ENCODE data around the gene SORCS2. TPM values are rescaled to one million over a fixed set of nuclear protein-coding genes. Genes with fewer than 3 reads are reported as not detected.

The SORCS2 gene
- total and polyA plus RNA-seq, 2 of the 13 experiments (the other 11 are each of a cell fraction or from before 2014, with no cell fraction given): 0.82 to 1.0 TPM

DNA sequence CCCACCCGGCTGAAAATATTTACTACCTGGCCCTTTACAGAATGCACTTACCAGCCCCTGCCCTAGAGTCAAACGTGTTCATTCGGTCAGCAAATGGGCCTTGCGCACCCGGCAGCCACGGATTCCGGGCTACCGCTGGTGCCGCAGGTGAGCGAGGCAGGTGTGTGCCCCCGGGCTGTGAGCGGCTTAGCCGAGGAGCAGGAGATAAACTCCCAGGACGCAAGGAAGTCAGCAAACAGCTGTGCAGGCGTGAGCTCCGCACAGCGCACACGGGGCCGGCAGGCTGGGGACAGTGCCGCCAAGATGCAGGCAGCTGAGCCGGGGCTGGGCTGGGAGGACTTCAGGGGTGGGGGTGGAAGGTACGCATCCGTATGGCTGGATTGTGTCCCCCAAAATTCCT, 453.6 kb downstream of the SORCS2 start (continued):
- TF ChIP-seq, protein P1, sequence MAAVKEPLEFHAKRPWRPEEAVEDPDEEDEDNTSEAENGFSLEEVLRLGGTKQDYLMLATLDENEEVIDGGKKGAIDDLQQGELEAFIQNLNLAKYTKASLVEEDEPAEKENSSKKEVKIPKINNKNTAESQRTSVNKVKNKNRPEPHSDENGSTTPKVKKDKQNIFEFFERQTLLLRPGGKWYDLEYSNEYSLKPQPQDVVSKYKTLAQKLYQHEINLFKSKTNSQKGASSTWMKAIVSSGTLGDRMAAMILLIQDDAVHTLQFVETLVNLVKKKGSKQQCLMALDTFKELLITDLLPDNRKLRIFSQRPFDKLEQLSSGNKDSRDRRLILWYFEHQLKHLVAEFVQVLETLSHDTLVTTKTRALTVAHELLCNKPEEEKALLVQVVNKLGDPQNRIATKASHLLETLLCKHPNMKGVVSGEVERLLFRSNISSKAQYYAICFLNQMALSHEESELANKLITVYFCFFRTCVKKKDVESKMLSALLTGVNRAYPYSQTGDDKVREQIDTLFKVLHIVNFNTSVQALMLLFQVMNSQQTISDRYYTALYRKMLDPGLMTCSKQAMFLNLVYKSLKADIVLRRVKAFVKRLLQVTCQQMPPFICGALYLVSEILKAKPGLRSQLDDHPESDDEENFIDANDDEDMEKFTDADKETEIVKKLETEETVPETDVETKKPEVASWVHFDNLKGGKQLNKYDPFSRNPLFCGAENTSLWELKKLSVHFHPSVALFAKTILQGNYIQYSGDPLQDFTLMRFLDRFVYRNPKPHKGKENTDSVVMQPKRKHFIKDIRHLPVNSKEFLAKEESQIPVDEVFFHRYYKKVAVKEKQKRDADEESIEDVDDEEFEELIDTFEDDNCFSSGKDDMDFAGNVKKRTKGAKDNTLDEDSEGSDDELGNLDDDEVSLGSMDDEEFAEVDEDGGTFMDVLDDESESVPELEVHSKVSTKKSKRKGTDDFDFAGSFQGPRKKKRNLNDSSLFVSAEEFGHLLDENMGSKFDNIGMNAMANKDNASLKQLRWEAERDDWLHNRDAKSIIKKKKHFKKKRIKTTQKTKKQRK (IDR thresholded peaks at IDR 0.05; ENCODE audit: low read length): no peak

DNA sequence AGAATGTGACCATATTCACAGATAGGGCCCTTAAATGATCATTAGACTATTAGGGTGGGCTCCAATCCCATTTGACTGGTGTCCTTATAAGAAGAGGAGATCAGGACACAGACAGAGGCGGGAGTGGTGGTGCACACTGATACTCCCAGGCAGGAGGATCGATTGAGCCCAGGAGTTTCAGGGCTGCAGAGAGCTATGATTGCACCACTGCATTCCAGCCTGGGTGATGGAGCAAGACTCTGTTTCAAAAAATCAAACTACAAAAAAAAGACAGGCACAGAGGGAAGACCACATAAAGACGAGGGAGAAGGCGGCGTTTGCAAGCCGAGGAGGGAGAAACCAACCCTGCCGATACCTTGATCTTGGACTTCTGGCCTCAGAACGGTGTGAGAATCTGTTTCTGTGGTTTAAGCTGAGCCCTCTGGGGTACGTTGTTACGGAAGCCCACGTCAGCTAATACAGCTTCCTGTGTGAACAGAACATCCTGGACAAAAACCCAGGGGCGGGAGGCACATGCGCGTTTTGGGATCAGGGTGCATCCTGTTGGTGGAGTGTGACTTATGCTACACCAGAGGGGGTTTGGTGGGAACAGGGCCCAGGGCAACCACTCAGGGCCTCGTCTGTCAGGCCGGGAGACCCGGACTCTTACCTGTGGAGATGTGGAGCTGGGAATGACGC, 454.2 kb downstream of the SORCS2 start:
- no peaks in the 10 kb centered on the region for H3K36me3 ChIP-seq (replicated peaks in 1 of 2; ENCODE audit: control insufficient read depth in 1 of 2, insufficient read depth in 2 of 2, low read length in 2 of 2)
- peak; percentile 32 for FAIRE-seq
- H3K4me1 ChIP-seq (ENCODE audit: insufficient read depth, low read length): peaks cover 44% of the 10 kb centered on the region
- H3K27me3 ChIP-seq (ENCODE audit: control insufficient read depth in 1 of 2, insufficient read depth in 2 of 2, low read length in 2 of 2): no peaks in the 10 kb centered on the region
- ChIA-PET POLR2A (interaction anchor here (2.1 to 3.7 kb wide), 2 partner anchors 16 to 27 kb away, joined by 9 to 18 read pairs; no protein-coding TSS in a partner anchor), CTCF (ENCODE audit: low intra/inter-chr PET ratio, low total read pairs) (no interaction called here)
- WGBS (ENCODE audit: low lambda C conversion rate): 67% methylated on average over 14 of the region's 18 CpGs
- ATAC-seq: peak; percentile 84
- no TSS peak for BruUV-seq (replicated peaks)
- no peak overlapping the region for H3K9ac ChIP-seq (ENCODE audit: insufficient read depth, low read depth, low read length)
- H2AFZ ChIP-seq (ENCODE audit: low read length): no peak overlapping the region
- peak overlapping the region; percentile 8; the same call in 1 of the 2 replicates for H3K4me2 ChIP-seq (ENCODE audit: low read depth, low read length)
- in situ Hi-C loops (cut with HindIII; ENCODE audit: extremely low pct_ligation_motif_present, low pct_unique_long_range_greater_than_20kb) (no loop called here), intact Hi-C loops (cut with micrococcal nuclease; ENCODE audit: unreplicated experiment) (no loop called here)
- H3K27ac ChIP-seq (ENCODE audit: extremely low read length, insufficient read depth, low read length): no peak overlapping the region
- no peaks in the 10 kb centered on the region for H3K79me2 ChIP-seq (ENCODE audit: insufficient read depth, low read length)
- H3K9me3 ChIP-seq (ENCODE audit: low read length): no peaks in the 10 kb centered on the region
- H3K4me3 ChIP-seq (replicated peaks in 1 of 3; ENCODE audit: insufficient read depth in 1 of 3, low read depth in 2 of 3, low read length in 3 of 3): no peak overlapping the region
- no peaks in the 10 kb centered on the region for H4K20me1 ChIP-seq (ENCODE audit: insufficient read depth, low read length)
- DNase-seq (ENCODE audit: low spot score): peak; percentile 42
- TF ChIP-seq, protein P2, sequence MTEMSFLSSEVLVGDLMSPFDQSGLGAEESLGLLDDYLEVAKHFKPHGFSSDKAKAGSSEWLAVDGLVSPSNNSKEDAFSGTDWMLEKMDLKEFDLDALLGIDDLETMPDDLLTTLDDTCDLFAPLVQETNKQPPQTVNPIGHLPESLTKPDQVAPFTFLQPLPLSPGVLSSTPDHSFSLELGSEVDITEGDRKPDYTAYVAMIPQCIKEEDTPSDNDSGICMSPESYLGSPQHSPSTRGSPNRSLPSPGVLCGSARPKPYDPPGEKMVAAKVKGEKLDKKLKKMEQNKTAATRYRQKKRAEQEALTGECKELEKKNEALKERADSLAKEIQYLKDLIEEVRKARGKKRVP (CRISPR knock-in tag; IDR thresholded peaks at IDR 0.05): no peak
- TF ChIP-seq EP300 (IDR thresholded peaks at IDR 0.05; ENCODE audit: low read depth in 2 of 2, low read length in 2 of 2) (peak in 1 of 2 experiments; percentile 25; a peak in 1 of 4 replicates), EP300 (CRISPR knock-in tag; IDR thresholded peaks at IDR 0.05; ENCODE audit: borderline replicate concordance) (no peak), MIXL1 (CRISPR knock-in tag; IDR thresholded peaks at IDR 0.05) (no peak), PAWR (CRISPR knock-in tag; IDR thresholded peaks at IDR 0.05; ENCODE audit: borderline replicate concordance) (no peak), GATAD2A (CRISPR knock-in tag; IDR thresholded peaks at IDR 0.05) (peak; percentile 55), SALL1 (CRISPR knock-in tag; IDR thresholded peaks at IDR 0.05) (0 out of 2 replicates have a peak, but pooled peaks have one; percentile 22), ZNF775 (CRISPR knock-in tag; IDR thresholded peaks at IDR 0.05; ENCODE audit: borderline replicate concordance) (no peak), FOSL2 (CRISPR knock-in tag; IDR thresholded peaks at IDR 0.05) (0 out of 2 replicates have a peak, but pooled peaks have one; percentile 20), CEBPG (CRISPR knock-in tag; IDR thresholded peaks at IDR 0.05) (peak; percentile 70), RARA (CRISPR knock-in tag; IDR thresholded peaks at IDR 0.05) (0 out of 2 replicates have a peak, but pooled peaks have one; percentile 17), ZNF136 (CRISPR knock-in tag; IDR thresholded peaks at IDR 0.05; ENCODE audit: low read depth) (no peak), ONECUT2 (CRISPR knock-in tag; IDR thresholded peaks at IDR 0.05) (peak; percentile 49; the same call in 1 of the 2 replicates), ZNF780A (CRISPR knock-in tag; IDR thresholded peaks at IDR 0.05) (no peak), TEAD3 (CRISPR knock-in tag; optimal IDR thresholded peaks at IDR 0.05; ENCODE audit: borderline replicate concordance) (peak; percentile 94), POLR2AphosphoS2 (IDR thresholded peaks at IDR 0.05; ENCODE audit: low read depth, low read length) (no peak), LCORL (IDR thresholded peaks at IDR 0.05) (peak; percentile 7; the same call in 1 of the 2 replicates), LCORL (CRISPR knock-in tag; IDR thresholded peaks at IDR 0.05) (no peak)
- TF ChIP-seq, protein P3, sequence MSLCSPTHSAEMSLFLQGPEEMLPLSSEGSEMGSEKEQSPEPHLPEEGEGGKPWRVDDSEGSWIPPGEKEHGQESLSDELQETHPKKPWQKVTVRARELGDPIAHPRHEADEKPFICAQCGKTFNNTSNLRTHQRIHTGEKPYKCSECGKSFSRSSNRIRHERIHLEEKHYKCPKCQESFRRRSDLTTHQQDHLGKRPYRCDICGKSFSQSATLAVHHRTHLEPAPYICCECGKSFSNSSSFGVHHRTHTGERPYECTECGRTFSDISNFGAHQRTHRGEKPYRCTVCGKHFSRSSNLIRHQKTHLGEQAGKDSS (CRISPR knock-in tag; IDR thresholded peaks at IDR 0.05; ENCODE audit: borderline replicate concordance, low read depth): no peak
